Activated naive CD8-positive, alpha-beta T cell (primary cell): Measurements from ENCODE around the gene BCS1L.

Experiments used
- H3K27ac Mint-ChIP-seq: one replicate; pipeline ENCODE4 v1.8.0; 2021; ENCODE audit warnings: mixed read lengths
- H3K27me3 Mint-ChIP-seq: one replicate; pipeline ENCODE4 v1.8.0; 2021; ENCODE audit warnings: mixed read lengths
- H3K36me3 Mint-ChIP-seq: one replicate; pipeline ENCODE4 v1.8.0; 2021; ENCODE audit warnings: mixed read lengths
- H3K4me1 Mint-ChIP-seq: one replicate; pipeline ENCODE4 v1.8.0; 2021; ENCODE audit warnings: low read depth, mixed read lengths
- H3K4me3 Mint-ChIP-seq: one replicate; pipeline ENCODE4 v1.8.0; 2021; ENCODE audit warnings: mild to moderate bottlenecking, mixed read lengths
- H3K9me3 Mint-ChIP-seq: one replicate; pipeline ENCODE4 v1.8.0; 2021; ENCODE audit warnings: low read depth, mixed read lengths

BCS1L gene, protein sequence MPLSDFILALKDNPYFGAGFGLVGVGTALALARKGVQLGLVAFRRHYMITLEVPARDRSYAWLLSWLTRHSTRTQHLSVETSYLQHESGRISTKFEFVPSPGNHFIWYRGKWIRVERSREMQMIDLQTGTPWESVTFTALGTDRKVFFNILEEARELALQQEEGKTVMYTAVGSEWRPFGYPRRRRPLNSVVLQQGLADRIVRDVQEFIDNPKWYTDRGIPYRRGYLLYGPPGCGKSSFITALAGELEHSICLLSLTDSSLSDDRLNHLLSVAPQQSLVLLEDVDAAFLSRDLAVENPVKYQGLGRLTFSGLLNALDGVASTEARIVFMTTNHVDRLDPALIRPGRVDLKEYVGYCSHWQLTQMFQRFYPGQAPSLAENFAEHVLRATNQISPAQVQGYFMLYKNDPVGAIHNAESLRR

GRCh38 chr2:218659258-218659987 is at the start of gene BCS1L, which contains the start of gene ZNF142:
Gene BCS1L (plus strand): TSS chr2:218659683. CDS start chr2:218660988, 1,305 bp downstream.
Gene ZNF142 (minus strand): TSS chr2:218659623. CDS start chr2:218656429, 3,194 bp downstream.
- Mint-ChIP-seq H3K9me3 (no peaks in the 10 kb centered on the region), H3K27me3 (no peaks in the 10 kb centered on the region), H3K27ac (peak within 1 kb of the TSS; percentile 97), H3K36me3 (peaks cover 6% of the 10 kb centered on the region), H3K4me1 (peaks cover 35% of the 10 kb centered on the region), H3K4me3 (peak within 1 kb of the TSS; percentile 99)

DNA sequence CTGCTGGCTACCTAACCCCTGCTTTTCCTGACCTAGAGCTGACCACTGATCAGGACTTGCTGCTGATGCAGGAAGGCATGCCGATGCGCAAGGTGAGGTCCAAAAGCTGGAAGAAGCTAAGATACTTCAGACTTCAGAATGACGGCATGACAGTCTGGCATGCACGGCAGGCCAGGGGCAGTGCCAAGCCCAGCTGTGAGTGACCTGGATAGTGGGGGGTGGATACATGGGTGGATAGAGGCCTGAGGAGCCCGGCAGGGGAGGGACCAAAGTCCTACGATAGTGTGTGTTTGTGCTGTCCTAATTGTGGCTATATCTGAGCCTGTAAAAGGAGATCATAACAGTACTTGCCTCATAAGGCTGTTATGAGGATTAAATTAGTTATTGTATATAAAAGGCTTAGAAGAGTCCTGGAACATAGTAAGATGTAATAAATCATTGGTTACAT is 43.6 kb upstream of the BCS1L start:
- Mint-ChIP-seq H3K4me1 (no peaks in the 10 kb centered on the region), H3K4me3 (no peak overlapping the region), H3K27ac (no peak overlapping the region), H3K27me3 (no peaks in the 10 kb centered on the region), H3K9me3 (no peaks in the 10 kb centered on the region), H3K36me3 (no peaks in the 10 kb centered on the region)

DNA sequence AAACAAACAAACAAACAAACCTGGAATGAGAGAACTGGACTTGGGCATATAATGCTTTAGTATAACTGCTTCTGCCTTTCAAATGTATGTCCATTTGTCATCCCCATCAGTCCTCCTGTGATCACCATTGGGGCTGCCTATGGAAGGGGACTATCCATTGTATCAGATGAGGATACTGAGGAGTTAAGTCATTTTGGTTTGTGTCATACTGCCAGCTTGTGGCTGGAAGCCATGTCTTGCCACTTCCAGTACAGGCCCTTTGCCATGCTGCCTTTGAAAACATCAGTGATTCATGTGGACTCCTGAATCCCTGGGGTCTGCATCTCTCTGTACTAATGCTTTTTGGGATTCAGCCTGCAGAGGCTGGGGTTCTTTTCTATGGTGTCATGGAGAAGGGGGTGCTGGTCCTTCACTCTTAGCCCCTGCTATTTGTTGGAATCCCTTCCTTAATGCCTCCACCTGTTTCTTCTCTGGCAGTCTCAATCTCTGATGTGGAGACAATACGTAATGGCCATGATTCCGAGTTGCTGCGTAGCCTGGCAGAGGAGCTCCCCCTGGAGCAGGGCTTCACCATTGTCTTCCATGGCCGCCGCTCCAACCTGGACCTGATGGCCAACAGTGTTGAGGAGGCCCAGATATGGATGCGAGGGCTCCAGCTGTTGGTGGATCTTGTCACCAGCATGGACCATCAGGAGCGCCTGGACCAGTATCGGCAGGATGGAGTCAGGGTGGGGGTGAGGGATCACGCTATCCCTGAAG is 41.2 kb upstream of the BCS1L start:
- Mint-ChIP-seq H3K27me3 (no peaks in the 10 kb centered on the region), H3K27ac (no peak overlapping the region), H3K9me3 (no peaks in the 10 kb centered on the region)

GRCh38 chr2:218621007-218621406 is 38.5 kb upstream of the BCS1L start:
- no peaks in the 10 kb centered on the region for H3K4me1 Mint-ChIP-seq
- H3K4me3 Mint-ChIP-seq, result no peak overlapping the region
- no peaks in the 10 kb centered on the region for H3K27me3 Mint-ChIP-seq
- H3K36me3 Mint-ChIP-seq, result no peaks in the 10 kb centered on the region
- no peak overlapping the region for H3K27ac Mint-ChIP-seq
- no peaks in the 10 kb centered on the region for H3K9me3 Mint-ChIP-seq

More for the DNA sequence above, 41.2 kb upstream of the BCS1L start:
- no peak overlapping the region for H3K4me3 Mint-ChIP-seq
- no peaks in the 10 kb centered on the region for H3K4me1 Mint-ChIP-seq
- H3K36me3 Mint-ChIP-seq, result no peaks in the 10 kb centered on the region

DNA sequence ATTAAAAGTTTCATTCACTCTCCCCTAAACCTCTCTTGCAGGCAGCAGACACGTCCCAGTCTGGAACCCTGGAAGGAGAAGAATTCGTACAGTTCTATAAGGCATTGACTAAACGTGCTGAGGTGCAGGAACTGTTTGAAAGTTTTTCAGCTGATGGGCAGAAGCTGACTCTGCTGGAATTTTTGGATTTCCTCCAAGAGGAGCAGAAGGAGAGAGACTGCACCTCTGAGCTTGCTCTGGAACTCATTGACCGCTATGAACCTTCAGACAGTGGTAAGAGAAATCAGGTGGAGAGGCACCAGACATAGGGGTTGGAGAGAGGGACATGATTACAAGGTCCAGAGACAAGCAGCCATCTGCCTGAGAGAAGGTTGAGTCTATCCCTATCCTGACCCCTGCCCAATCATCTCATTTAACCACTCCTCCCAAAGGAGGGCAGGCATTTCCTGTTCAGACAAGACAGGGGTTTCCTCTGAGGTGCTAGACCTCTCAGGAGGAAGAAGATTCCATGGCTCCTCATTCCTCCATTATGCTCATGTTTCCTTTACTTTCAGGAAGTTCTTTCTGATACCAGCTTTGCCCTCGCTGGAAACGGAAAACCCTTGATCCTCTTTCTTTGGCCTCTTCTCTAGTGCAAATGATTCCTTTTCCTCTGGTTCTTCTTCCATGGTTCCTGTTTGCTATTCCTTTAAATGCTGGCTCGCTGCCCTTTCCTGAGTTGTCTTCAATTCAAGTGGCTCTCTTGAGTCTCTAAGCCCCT is 36.7 kb upstream of the BCS1L start:
- no peak overlapping the region for H3K27ac Mint-ChIP-seq
- H3K36me3 Mint-ChIP-seq, result no peaks in the 10 kb centered on the region
- H3K4me1 Mint-ChIP-seq, result no peaks in the 10 kb centered on the region
- no peaks in the 10 kb centered on the region for H3K9me3 Mint-ChIP-seq
- H3K27me3 Mint-ChIP-seq, result no peaks in the 10 kb centered on the region
- no peak overlapping the region for H3K4me3 Mint-ChIP-seq

DNA sequence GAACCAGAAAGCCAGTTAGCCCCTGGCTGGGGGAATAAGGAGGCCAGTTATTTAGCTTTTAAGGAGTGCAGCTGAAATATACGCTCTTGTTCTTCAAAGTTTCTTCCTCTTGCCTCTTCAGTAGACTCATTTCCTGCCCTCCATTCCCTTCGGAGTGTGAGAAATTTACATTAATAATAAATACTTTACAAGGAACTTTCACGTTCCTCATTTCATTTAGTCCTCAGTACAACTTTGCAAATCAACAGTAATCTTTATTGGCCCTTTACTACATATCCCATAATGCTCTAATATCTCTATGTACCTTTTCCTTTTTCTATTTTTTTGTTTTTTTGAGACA is 36.1 kb upstream of the BCS1L start:
- Mint-ChIP-seq H3K36me3 (no peaks in the 10 kb centered on the region), H3K27ac (no peak overlapping the region), H3K27me3 (no peaks in the 10 kb centered on the region), H3K4me3 (no peak overlapping the region), H3K9me3 (no peaks in the 10 kb centered on the region), H3K4me1 (no peaks in the 10 kb centered on the region)

- H3K27me3 Mint-ChIP-seq, result no peaks in the 10 kb centered on the region
- H3K27ac Mint-ChIP-seq, result no peak overlapping the region
- no peaks in the 10 kb centered on the region for H3K9me3 Mint-ChIP-seq
- H3K36me3 Mint-ChIP-seq, result no peaks in the 10 kb centered on the region
- H3K4me1 Mint-ChIP-seq, result no peaks in the 10 kb centered on the region
- no peak overlapping the region for H3K4me3 Mint-ChIP-seq
Measured at GRCh38 chr2:218626369-218626768, 33.1 kb upstream of the BCS1L start.

DNA sequence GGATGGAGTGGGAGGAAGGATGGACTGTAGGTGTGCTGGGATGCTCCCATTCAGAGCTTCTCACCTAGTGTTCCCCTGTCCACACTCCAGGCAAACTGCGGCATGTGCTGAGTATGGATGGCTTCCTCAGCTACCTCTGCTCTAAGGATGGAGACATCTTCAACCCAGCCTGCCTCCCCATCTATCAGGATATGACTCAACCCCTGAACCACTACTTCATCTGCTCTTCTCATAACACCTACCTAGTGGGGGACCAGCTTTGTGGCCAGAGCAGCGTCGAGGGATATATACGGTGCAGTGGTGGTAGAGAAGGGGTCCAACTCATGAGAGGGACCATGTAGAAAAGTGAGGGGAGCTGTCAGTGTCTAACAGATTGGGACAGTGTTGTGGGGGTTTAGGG is 31.5 kb upstream of the BCS1L start:
- H3K27ac Mint-ChIP-seq, result no peak overlapping the region
- no peaks in the 10 kb centered on the region for H3K27me3 Mint-ChIP-seq
- no peaks in the 10 kb centered on the region for H3K4me1 Mint-ChIP-seq
- no peaks in the 10 kb centered on the region for H3K9me3 Mint-ChIP-seq
- no peak overlapping the region for H3K4me3 Mint-ChIP-seq
- H3K36me3 Mint-ChIP-seq, result no peaks in the 10 kb centered on the region

DNA sequence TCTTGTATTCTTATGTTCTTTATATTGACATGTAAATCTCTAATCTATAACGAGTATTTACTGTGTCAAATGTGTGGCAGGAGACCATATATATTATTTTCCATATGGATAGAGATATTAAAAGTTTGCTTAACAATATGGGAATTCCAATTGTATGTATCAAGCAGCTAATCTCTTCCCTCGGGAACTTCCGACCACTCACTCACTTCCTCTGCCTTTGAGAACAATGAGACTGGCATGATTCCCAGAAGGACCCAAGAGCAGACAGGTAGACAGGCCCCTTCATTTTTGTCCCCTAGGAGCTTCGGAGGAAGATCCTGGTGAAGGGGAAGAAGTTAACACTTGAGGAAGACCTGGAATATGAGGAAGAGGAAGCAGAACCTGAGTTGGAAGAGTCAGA is 27.6 kb upstream of the BCS1L start:
- Mint-ChIP-seq H3K9me3 (no peaks in the 10 kb centered on the region), H3K27ac (no peak overlapping the region), H3K27me3 (no peaks in the 10 kb centered on the region), H3K36me3 (no peaks in the 10 kb centered on the region), H3K4me1 (no peaks in the 10 kb centered on the region), H3K4me3 (no peak overlapping the region)

DNA sequence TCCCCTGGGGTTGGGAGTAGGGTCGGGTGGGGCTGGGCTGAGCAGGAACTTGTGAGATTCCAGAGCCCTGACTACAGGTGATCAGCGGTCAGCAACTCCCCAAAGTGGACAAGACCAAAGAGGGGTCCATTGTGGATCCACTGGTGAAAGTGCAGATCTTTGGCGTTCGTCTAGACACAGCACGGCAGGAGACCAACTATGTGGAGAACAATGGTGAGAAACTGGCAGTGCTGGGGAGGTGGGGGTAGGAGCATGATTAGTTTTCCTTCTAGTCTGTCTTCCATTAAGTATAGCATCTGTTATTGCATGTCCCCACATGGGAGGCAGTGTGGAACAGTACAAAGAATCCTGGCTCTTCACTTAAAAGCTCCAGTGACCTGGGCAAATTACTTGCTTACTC is 23.8 kb upstream of the BCS1L start:
- H3K27ac Mint-ChIP-seq, result no peak overlapping the region
- no peaks in the 10 kb centered on the region for H3K4me1 Mint-ChIP-seq
- no peaks in the 10 kb centered on the region for H3K27me3 Mint-ChIP-seq
- no peaks in the 10 kb centered on the region for H3K9me3 Mint-ChIP-seq
- H3K4me3 Mint-ChIP-seq, result no peak overlapping the region
- peaks cover 2% of the 10 kb centered on the region for H3K36me3 Mint-ChIP-seq

DNA sequence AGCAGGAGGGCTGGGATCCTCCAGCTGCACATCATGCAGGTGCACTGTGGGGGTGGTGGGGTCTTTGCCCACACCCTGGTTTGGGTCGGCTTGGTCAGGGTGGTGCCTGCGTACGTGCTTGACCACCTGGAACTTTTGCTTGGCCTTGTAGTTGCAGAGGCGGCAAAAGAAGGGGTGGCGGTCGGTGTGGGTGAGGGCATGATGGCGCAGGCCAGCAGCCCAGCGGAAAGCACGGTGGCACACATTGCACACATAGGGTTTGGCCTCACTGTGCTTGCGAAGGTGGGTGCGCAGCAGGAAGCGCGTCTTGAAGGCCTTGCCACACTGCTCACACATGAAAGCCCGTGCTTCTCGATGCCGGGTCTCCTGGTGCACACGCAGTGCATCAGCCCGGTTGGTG is 21.1 kb upstream of the BCS1L start:
- H3K27ac Mint-ChIP-seq, result no peak overlapping the region
- H3K4me1 Mint-ChIP-seq, result no peaks in the 10 kb centered on the region
- H3K36me3 Mint-ChIP-seq, result peaks cover 2% of the 10 kb centered on the region

DNA sequence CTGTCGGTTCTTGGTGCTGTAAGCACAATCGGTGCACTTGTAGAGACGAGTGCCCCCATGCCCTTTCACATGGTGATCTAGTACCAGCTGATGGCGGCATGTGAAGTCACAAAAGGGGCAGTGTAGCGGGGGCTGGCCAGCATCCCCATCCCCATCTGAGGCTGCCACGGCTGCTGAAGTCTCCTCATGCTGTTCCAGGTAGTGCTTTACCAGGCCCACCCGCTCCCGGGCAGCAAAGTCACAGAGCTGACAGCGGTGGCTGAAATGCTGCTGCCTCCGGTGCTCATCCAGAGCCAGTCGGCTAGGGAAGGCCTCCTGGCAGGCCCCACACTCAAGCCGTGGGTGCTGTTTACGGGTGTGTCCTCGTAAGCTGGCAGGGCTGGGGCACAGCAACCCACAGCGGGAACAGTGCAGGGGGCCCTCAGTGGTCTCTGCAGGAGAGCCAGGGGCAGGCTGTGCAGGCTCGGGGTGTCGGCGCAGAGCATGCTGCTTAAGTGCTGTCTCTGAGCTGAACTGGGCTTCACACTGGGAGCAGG is 17.3 kb upstream of the BCS1L start:
- H3K4me3 Mint-ChIP-seq, result no peak overlapping the region
- H3K27me3 Mint-ChIP-seq, result no peaks in the 10 kb centered on the region
- no peaks in the 10 kb centered on the region for H3K9me3 Mint-ChIP-seq
- H3K4me1 Mint-ChIP-seq, result no peaks in the 10 kb centered on the region
- no peak overlapping the region for H3K27ac Mint-ChIP-seq
- peaks cover 4% of the 10 kb centered on the region for H3K36me3 Mint-ChIP-seq

More for the DNA sequence above, 21.1 kb upstream of the BCS1L start:
- no peak overlapping the region for H3K4me3 Mint-ChIP-seq
- no peaks in the 10 kb centered on the region for H3K9me3 Mint-ChIP-seq
- H3K27me3 Mint-ChIP-seq, result no peaks in the 10 kb centered on the region

DNA sequence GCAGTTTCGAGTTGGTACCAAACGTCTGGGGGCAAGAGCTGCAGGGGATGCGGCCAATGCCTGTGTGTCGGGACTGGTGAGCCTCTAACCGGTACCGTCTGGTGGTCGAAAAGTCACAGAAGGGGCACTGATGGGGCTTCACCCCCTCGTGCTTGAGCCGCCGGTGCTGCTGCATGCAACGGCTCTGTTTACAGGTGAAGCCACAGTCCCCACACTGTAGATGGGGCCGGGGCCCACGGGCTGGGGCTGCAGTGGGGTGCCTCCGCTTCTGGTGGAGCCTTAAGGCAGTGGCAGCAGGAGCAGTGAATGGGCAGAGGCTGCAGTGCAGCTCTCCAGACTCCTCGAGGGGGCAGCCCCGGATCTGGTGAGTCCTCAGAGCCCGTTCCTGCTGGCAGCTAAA is 16.7 kb upstream of the BCS1L start:
- Mint-ChIP-seq H3K9me3 (no peaks in the 10 kb centered on the region), H3K36me3 (peaks cover 2% of the 10 kb centered on the region), H3K4me3 (no peak overlapping the region), H3K27me3 (no peaks in the 10 kb centered on the region), H3K4me1 (peaks cover 2% of the 10 kb centered on the region), H3K27ac (no peak overlapping the region)

DNA sequence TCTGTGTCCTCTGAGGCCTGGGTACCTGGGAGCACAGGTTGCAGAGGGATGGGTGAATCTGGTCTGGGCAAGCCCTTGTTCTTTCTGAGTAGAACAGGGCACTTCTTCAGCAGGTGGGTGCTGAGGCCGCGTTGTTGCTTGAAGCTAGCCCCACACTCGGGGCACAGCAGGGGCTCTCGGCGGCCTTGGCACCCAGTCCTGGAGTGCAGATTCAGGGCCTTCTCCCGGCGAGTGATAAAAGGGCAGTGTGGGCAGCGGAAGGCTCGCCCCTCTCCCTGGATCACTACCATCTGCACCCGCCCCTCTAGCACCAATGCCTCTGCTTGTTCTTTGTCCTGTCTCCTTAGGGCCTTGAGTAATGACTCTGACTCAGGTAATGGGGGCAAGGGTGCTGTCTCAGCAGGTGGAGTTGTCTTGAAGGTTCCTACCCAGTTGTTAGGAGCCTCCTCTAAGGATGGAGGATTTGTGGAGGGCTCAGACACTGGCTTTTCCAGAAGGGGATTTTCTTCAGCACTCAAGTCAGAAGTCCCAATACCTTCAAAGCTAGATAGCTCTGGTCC is 15.7 kb upstream of the BCS1L start:
- Mint-ChIP-seq H3K4me1 (peaks cover 9% of the 10 kb centered on the region), H3K36me3 (peaks cover 2% of the 10 kb centered on the region), H3K27me3 (no peaks in the 10 kb centered on the region), H3K27ac (no peak overlapping the region), H3K4me3 (no peak overlapping the region), H3K9me3 (no peaks in the 10 kb centered on the region)
